Measurements from ENCODE around the gene ZNF385C.
A peak's percentile ranks its signal among the peaks of the same experiment; 100 is the strongest.

The ZNF385C gene

DNA sequence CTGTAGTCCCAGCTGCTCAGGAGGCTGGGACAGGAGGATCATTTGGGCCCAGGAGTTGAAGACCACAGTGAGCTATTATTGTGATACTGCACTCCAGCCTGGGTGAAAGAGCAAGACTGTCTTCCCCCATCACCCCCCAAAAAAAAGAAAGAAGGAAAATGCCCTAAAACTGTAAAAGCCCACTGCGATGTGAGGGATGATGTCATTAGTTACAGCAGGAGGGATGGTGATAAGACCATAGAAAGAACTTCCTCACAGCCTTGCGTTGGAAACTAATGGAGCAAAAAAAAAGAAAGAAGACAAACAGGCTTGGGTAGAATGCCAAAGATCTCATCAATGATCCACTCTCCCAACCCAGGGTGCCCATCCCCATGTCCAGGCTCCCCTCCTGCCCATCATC lies 18.7 kb downstream of the ZNF385C start:
- H3K36me3 Mint-ChIP-seq (ENCODE audit: low read depth), result no peaks in the 10 kb centered on the region
- no peak overlapping the region for H3K27ac Mint-ChIP-seq
- no peaks in the 10 kb centered on the region for H3K9me3 Mint-ChIP-seq
- no peak overlapping the region for H3K4me3 Mint-ChIP-seq
- no peaks in the 10 kb centered on the region for H3K4me1 Mint-ChIP-seq (ENCODE audit: low read depth)
- no peak for DNase-seq
- H3K27me3 Mint-ChIP-seq, result peaks cover 2% of the 10 kb centered on the region

DNA sequence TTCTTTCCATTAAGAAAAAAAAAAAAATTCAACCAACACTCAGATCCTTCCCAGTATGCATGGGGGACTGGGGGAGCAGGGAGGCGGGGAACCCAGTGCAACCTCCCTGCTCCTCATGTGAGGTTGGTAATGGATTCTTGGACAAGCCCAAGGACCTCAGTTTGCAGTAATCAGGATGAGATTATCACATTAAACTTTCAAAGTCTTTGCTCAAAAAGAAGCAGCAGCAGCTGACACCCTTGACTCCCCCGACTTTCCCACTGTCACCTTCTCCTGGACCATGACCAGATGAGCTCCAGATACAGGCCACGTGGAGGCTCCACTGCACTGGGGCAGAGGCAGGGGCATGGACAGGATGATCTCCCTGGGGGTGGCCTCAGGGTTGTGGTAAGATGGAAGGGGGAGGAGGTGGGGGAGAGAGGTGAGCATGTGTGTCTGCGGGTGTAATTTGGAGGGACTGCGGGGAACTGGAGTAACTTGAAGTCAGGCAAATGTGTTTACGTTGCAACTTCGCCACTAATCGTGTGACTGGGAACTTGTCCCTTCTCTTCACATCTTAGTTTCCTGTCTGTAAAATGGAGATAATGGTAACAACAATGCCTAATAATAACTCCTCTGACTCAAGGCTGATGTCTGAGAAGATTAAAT lies 19.8 kb downstream of the ZNF385C start:
- H3K27me3 Mint-ChIP-seq, result peaks cover 10% of the 10 kb centered on the region
- H3K36me3 Mint-ChIP-seq (ENCODE audit: low read depth), result no peaks in the 10 kb centered on the region
- DNase-seq, result no peak
- no peak overlapping the region for H3K27ac Mint-ChIP-seq
- no peaks in the 10 kb centered on the region for H3K4me1 Mint-ChIP-seq (ENCODE audit: low read depth)
- no peak overlapping the region for H3K4me3 Mint-ChIP-seq
- no peaks in the 10 kb centered on the region for H3K9me3 Mint-ChIP-seq

DNA sequence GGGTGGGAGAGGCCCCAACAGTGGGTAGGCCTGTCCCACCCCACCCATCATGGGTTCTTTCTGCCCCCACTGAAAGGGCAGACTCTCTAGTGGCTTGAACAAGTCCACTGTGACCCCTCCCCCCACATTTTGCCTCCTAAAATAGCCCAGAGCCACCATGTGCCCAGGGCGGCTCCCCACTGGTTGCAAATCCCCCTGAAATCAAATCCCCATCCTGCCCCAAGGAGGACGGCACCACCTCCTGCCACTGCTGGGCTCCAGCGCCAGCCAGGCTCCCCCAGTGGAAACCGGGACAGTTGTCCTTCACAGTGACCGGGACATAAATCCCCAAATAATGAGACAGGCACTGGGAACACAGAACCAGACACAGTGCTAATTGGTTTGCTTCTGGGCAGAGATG lies 20.5 kb downstream of the ZNF385C start:
- Mint-ChIP-seq H3K27ac (no peak overlapping the region), H3K4me3 (no peak overlapping the region), H3K4me1 (ENCODE audit: low read depth) (peaks cover 2% of the 10 kb centered on the region), H3K9me3 (no peaks in the 10 kb centered on the region), H3K27me3 (peaks cover 17% of the 10 kb centered on the region), H3K36me3 (ENCODE audit: low read depth) (no peaks in the 10 kb centered on the region)
- no peak for DNase-seq

DNA sequence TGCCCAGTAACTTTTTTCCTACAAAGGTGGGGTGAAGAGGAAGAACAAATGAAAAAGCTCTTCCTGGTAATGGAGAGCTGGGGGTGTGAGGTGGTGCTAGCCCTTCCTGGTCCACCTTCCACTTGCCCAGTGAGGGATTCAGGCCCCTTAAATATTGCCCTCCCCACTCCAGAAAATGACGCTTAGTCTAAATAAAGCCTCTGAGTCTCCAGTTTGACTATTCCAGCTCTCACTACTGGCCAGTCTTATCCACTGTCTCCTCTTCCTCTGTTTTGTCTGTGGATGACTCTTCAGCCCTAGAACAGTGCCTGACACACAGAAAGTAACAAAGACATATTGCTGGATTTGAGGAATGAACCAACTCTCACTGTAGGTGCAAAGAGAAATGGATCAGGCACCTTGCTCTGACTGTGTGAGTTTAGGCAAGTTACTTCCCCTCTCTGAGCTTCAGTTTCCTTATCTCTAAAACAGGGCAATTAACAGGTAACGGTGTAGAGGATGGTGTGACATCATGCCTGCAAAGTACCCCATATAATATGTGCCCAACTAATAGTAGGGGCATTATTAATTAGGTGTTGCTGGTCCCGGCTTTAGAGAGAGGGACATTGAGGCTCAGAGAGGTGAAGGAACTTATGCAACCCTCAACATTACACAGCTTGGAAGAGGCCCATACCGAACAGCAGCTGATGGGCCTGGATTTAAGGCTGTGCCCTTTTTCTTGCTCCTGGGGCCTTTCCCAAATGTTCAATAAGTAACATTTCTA lies 21.3 kb downstream of the ZNF385C start:
- H3K4me3 Mint-ChIP-seq, result no peak overlapping the region
- H3K27ac Mint-ChIP-seq, result no peak overlapping the region
- peaks cover 20% of the 10 kb centered on the region for H3K27me3 Mint-ChIP-seq
- no peaks in the 10 kb centered on the region for H3K9me3 Mint-ChIP-seq
- H3K36me3 Mint-ChIP-seq (ENCODE audit: low read depth), result no peaks in the 10 kb centered on the region
- no peak for DNase-seq
- peaks cover 5% of the 10 kb centered on the region for H3K4me1 Mint-ChIP-seq (ENCODE audit: low read depth)

DNA sequence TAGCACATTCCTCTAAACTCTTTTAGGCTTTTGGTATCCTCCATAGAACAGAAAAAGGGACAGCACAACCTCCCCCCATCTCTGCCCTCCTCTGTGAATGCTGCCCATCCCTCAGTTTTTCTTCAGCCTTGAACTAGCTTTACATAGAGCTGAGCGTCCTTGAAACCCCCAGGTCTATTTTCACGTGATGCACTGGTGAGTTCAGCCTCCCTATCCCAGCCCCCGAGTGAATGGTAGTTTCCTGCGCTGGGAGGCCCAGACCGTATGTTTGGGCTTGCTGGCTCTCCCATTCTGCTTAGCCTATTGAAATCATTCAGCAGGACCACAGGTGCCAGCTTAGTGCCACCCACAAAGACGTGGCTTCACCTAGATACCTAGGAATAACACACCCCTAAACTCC lies 22.5 kb downstream of the ZNF385C start:
- H3K27ac Mint-ChIP-seq, result no peak overlapping the region
- peaks cover 10% of the 10 kb centered on the region for H3K4me1 Mint-ChIP-seq (ENCODE audit: low read depth)
- H3K9me3 Mint-ChIP-seq, result no peaks in the 10 kb centered on the region
- H3K4me3 Mint-ChIP-seq, result no peak overlapping the region
- H3K27me3 Mint-ChIP-seq, result peaks cover 30% of the 10 kb centered on the region
- no peaks in the 10 kb centered on the region for H3K36me3 Mint-ChIP-seq (ENCODE audit: low read depth)
- no peak for DNase-seq

DNA sequence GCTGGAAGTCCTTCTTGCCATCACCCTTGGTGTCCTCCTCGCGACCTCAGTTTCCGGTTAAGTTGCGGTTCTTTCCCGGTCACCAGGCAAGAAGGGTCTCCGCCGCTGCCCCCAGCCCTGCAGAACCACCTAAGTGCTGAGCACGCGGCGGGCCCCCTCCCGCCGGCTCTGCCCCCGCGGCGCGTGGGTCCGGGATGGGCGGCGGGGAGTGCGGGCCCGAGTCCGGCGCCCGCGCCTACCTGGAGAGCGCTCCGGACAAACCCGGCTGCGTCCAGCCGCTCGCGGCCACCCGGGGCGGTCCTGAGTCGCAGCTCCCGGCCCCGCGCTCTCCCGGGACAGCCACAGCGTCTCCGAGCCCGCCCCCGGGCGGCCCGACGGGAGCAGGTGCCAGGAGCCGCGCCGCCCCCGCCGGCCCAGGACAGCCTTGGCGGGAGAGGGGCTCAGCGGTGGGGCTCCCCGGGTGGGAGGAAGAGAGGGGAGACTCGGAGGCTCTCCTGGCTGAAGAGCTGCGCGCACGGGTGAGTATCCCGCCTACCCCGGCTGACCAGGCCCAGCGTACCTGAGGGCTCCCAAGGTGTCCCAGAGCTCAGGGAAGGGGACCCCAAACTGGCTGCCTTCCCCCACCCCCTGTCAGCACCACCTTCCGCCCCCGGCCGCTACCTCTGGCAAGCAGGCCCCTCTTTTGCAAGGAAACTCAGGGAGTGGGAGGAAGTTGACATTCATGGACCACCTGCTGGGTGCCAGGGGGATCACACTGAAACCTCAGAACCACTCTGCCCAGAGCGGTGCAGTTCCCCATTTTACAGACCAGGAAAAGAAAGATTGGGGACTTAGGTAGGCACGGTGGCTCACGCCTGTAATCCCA lies 25.7 kb downstream of the ZNF385C start:
- H3K9me3 Mint-ChIP-seq, result no peaks in the 10 kb centered on the region
- peak overlapping the region; percentile 61 for H3K4me3 Mint-ChIP-seq
- H3K4me1 Mint-ChIP-seq (ENCODE audit: low read depth), result peaks cover 10% of the 10 kb centered on the region
- DNase-seq, result peak; percentile 37
- peaks cover 33% of the 10 kb centered on the region for H3K27me3 Mint-ChIP-seq
- no peak overlapping the region for H3K27ac Mint-ChIP-seq
- H3K36me3 Mint-ChIP-seq (ENCODE audit: low read depth), result no peaks in the 10 kb centered on the region

DNA sequence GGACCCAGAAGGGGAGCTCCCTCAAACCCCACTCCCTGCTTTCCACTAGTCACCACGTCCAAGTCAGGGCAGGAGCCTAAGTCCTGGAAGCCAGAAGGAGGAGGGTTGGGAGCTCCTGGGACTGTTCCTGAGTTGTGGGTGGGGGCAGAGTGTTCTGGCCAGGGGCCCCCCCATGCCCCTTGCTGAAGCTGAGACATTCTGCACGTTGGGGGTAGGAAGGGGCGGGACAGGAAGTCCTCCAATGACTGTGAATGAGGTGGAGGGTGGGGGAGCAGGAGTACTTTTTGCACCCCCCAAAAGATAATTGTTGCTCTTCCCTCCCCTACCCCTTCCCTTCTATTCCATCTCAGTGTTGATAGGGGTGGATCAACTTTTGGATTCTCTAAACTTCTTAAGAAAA lies 26.5 kb downstream of the ZNF385C start:
- H3K27ac Mint-ChIP-seq, result no peak overlapping the region
- peaks cover 33% of the 10 kb centered on the region for H3K27me3 Mint-ChIP-seq
- no peak for DNase-seq
- H3K4me1 Mint-ChIP-seq (ENCODE audit: low read depth), result peaks cover 10% of the 10 kb centered on the region
- peak overlapping the region; percentile 61 for H3K4me3 Mint-ChIP-seq
- H3K36me3 Mint-ChIP-seq (ENCODE audit: low read depth), result no peaks in the 10 kb centered on the region
- no peaks in the 10 kb centered on the region for H3K9me3 Mint-ChIP-seq

DNA sequence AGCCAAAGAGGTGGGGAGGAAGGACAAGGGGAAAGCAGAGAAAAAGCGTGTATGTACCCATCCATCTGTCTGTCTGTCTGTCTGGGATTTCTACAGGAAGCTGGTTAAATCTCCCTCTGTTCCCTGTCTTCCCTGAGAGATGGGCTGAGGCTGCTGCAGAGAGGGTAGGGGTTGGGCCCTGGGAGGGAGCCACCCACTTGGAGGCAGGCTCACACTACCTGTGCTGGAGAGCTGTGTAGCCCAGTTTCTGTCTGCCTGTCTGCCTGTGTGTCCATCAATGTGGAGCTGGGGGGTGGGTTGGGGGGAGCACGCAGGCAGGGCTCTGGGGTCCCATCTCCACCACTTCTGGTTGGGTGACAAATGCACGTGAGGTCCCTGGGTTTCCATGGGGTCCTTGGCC lies 29.3 kb downstream of the ZNF385C start:
- peaks cover 22% of the 10 kb centered on the region for H3K4me1 Mint-ChIP-seq (ENCODE audit: low read depth)
- no peaks in the 10 kb centered on the region for H3K36me3 Mint-ChIP-seq (ENCODE audit: low read depth)
- DNase-seq, result no peak
- H3K9me3 Mint-ChIP-seq, result no peaks in the 10 kb centered on the region
- H3K27me3 Mint-ChIP-seq, result peaks cover 29% of the 10 kb centered on the region
- no peak overlapping the region for H3K27ac Mint-ChIP-seq
- H3K4me3 Mint-ChIP-seq, result no peak overlapping the region

DNA sequence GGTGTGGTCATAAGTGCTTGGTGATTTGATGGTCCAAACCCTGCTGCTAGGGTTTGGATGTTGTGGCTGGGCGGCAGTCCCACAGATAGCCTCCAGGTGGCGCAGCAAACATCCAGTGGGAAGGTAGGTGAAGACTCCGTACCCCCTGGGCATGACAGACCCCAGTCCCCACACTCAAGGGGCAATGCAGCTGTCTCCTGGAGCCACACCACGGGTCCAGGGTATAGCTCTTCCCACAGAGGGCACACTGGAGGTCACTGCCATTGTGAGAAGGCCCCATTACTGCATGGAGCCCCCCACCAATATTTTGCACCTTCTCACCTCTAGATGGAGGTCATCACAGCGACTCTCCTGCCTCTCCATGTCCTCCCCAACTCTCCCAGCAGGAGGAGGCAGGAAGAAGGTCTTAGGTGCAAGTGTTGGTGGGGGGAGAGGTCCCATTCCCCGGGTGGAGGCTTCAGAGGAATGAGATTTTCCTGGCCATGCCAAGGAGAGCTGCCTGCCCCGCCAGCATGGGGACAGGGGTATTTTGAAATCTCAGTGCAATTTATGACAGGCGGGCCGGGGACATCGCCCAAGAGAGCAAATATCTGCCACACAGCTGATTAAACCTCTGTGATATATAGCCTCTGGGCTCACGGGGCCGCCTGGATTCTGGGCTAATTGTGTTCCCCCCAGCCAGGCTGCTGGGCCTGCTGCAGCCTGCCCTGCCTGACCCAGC lies 30.7 kb downstream of the ZNF385C start:
- Mint-ChIP-seq H3K4me3 (no peak overlapping the region), H3K9me3 (no peaks in the 10 kb centered on the region), H3K27me3 (peaks cover 16% of the 10 kb centered on the region), H3K4me1 (ENCODE audit: low read depth) (peaks cover 28% of the 10 kb centered on the region), H3K36me3 (ENCODE audit: low read depth) (no peaks in the 10 kb centered on the region), H3K27ac (no peak overlapping the region)
- peak; percentile 83 for DNase-seq

DNA sequence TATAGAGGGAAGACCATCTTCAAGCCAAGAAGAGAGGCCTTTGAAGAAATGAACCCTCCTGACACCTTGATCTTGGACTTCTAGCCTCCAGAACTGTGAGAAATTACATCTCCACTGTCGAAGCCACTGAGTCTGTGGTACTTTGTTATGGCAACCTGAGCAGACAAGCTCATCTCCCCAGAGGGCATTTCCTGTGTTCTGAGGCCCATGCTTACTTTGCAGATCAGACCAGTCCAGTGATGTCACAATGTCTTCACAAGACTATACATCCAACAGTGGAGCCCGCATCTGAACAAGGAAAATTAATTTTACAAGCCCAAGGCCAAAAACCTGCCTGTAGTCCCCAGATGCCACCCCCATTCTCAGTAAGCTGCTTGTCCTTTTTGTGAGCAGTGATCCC lies 33.1 kb downstream of the ZNF385C start:
- DNase-seq, result no peak
- Mint-ChIP-seq H3K27me3 (no peaks in the 10 kb centered on the region), H3K4me3 (no peak overlapping the region), H3K27ac (no peak overlapping the region), H3K4me1 (ENCODE audit: low read depth) (peaks cover 21% of the 10 kb centered on the region), H3K36me3 (ENCODE audit: low read depth) (no peaks in the 10 kb centered on the region), H3K9me3 (no peaks in the 10 kb centered on the region)

DNA sequence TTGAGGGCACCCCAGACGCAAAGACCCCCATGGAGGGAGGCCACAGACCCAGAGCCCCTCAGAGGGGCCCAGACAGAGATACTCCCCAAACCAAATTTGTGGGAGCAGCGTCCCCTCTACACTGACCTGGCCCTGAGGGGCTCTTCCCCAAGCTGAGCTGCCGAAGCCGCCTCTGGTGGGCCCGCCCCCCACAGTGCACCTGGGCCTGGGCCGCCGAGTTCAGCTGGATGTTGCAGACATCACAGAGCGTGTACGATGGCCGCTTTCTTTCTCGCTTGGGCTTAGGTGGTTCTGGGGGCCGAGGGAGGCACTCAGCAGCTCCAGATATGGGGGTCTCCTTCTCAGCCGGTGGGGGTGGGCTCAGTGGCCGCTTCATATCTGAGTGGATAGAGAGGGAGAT lies 35.6 kb downstream of the ZNF385C start:
- H3K27me3 Mint-ChIP-seq, result no peaks in the 10 kb centered on the region
- peaks cover 21% of the 10 kb centered on the region for H3K4me1 Mint-ChIP-seq (ENCODE audit: low read depth)
- no peak overlapping the region for H3K4me3 Mint-ChIP-seq
- H3K9me3 Mint-ChIP-seq, result no peaks in the 10 kb centered on the region
- no peak overlapping the region for H3K27ac Mint-ChIP-seq
- no peak for DNase-seq
- no peaks in the 10 kb centered on the region for H3K36me3 Mint-ChIP-seq (ENCODE audit: low read depth)

DNA sequence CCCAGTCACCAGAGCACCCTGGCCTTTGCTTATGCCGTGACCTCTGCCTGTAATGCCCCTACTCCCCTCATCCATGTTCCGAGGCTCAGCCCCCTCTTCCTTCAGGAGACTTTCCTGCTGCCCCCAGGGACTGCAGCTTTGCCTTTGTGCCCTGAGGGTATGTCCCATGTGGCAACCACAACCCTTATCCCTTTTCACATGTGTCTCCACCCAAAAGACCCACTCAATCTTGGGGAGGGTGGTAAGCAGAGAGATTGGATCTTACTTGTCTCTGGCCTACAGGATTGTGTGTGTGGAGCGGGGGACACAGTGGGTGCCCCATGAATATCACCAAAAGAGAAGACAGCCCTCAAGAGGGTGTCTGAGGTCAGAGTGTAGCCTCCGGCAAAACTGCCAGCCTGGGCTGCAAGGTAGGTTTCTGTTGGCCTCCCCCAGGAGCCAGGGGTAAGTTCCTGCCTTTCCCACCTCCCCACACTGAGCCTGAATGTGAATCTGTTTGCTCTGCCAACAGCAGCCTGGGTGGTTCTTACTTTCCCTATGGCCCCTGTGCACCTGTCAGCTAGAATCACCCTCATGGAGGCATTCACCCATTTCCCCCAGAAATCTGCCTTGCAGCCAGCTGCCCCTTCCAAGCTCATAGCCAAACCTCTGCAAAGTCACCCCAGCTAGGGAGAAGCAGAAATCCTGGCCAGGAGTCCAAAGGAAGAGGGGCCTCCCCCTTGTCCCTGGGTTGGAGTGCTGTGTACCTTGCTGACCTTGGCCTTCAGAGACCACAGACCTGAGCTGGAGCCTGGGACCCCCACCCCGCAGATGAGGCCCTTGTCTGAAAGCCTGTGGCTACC lies 36.4 kb downstream of the ZNF385C start:
- no peak for DNase-seq
- Mint-ChIP-seq H3K4me1 (ENCODE audit: low read depth) (peaks cover 21% of the 10 kb centered on the region), H3K27me3 (no peaks in the 10 kb centered on the region), H3K27ac (no peak overlapping the region), H3K9me3 (no peaks in the 10 kb centered on the region), H3K4me3 (no peak overlapping the region), H3K36me3 (ENCODE audit: low read depth) (no peaks in the 10 kb centered on the region)

DNA sequence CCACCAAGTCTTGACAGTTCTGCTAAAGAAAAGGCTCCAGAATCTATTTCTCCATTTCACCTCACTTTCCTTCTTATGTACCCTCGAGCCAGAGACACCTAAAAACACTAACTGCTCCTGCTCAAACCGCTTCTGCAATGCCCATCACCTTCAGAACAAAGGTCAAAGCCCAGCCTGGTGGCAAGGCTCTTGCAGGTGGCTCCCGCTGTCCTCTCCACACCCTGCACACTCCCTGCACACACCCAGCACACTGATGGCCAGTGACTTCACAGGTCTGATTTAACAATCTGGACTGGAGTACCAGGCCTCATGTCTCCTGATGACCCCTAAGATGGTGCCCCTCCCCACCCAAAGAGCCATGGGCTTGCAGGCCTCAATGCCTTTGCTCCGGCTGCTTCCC lies 38.0 kb downstream of the ZNF385C start:
- no peak for DNase-seq
- Mint-ChIP-seq H3K27ac (no peak overlapping the region), H3K27me3 (peaks cover 10% of the 10 kb centered on the region), H3K4me1 (ENCODE audit: low read depth) (peaks cover 24% of the 10 kb centered on the region), H3K4me3 (no peak overlapping the region), H3K9me3 (no peaks in the 10 kb centered on the region), H3K36me3 (ENCODE audit: low read depth) (no peaks in the 10 kb centered on the region)

DNA sequence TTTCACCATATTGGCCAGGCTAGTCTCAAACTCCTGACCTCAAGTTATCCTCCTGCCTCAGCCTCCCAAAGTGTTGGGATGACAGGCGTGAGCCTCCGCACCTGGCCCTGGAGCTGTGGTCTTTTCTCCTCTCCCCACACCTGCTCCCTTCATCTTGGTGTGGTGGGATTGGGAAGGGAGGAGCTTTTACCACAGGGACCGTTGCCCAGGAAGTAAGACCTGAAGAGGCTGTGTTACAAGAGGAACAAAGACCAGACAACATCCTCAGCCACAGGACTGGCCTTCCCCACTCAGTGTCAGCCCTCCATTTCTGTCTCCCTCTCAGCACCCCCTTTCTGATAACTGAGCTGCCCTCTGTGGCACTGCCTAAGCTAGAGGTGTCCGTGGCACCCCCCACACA lies 38.5 kb downstream of the ZNF385C start:
- Mint-ChIP-seq H3K9me3 (no peaks in the 10 kb centered on the region), H3K27ac (no peak overlapping the region), H3K27me3 (peaks cover 14% of the 10 kb centered on the region), H3K4me3 (no peak overlapping the region), H3K4me1 (ENCODE audit: low read depth) (peaks cover 20% of the 10 kb centered on the region), H3K36me3 (ENCODE audit: low read depth) (no peaks in the 10 kb centered on the region)
- DNase-seq, result no peak
